ENCODE data around the gene ZSCAN30. TPM values are rescaled to one million over a fixed set of nuclear protein-coding genes. Genes with fewer than 3 reads are reported as not detected.
A peak's percentile ranks its signal among the peaks of the same experiment; 100 is the strongest.

The ZSCAN30 gene
- total RNA-seq, 1 donor from 2014 or later = 30.0 TPM

GRCh38 chr18:35271656-35272055 is 18.4 kb downstream of the ZSCAN30 start:
- no peak for TF ChIP-seq CTCF (IDR thresholded peaks at IDR 0.05; ENCODE audit: unreplicated experiment)
- DNase-seq (ENCODE audit: low spot score) = no peak
- Mint-ChIP-seq H3K27me3 (ENCODE audit: unreplicated experiment) (peaks cover 8% of the 10 kb centered on the region), H3K9me3 (ENCODE audit: unreplicated experiment) (peaks cover 11% of the 10 kb centered on the region), H3K4me1 (ENCODE audit: unreplicated experiment) (peaks cover 5% of the 10 kb centered on the region), H3K36me3 (ENCODE audit: low read depth, unreplicated experiment) (peaks cover 28% of the 10 kb centered on the region), H3K27ac (ENCODE audit: unreplicated experiment) (no peak overlapping the region), H3K4me3 (ENCODE audit: unreplicated experiment) (no peak overlapping the region)

DNA sequence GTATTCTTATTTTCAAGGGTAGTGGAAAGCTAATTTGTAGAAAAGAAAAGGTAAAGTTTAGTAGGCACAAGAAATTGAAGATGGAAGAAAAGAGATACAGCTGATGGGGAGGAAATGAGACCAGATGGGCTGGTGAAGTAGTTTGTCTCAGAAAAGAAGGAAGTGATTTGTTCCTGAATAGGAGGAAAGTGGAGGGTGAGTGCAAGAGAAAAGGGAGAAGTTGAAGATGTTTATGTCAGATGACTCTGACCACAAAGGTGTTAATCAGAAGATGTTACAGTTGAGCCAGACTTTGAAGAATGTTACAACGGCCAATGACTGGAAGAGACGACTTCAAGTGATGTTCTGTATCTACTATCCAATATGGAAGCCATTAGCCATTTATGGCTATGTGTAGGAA is 21.2 kb downstream of the ZSCAN30 start:
- H3K27ac Mint-ChIP-seq (ENCODE audit: unreplicated experiment) = no peak overlapping the region
- TF ChIP-seq CTCF (IDR thresholded peaks at IDR 0.05; ENCODE audit: unreplicated experiment) = no peak
- DNase-seq (ENCODE audit: low spot score) = no peak
- H3K36me3 Mint-ChIP-seq (ENCODE audit: low read depth, unreplicated experiment) = peaks cover 42% of the 10 kb centered on the region
- peaks cover 17% of the 10 kb centered on the region for H3K27me3 Mint-ChIP-seq (ENCODE audit: unreplicated experiment)
- peak overlapping the region; percentile 7 for H3K4me3 Mint-ChIP-seq (ENCODE audit: unreplicated experiment)
- H3K9me3 Mint-ChIP-seq (ENCODE audit: unreplicated experiment) = peaks cover 11% of the 10 kb centered on the region
- H3K4me1 Mint-ChIP-seq (ENCODE audit: unreplicated experiment) = peaks cover 5% of the 10 kb centered on the region

DNA sequence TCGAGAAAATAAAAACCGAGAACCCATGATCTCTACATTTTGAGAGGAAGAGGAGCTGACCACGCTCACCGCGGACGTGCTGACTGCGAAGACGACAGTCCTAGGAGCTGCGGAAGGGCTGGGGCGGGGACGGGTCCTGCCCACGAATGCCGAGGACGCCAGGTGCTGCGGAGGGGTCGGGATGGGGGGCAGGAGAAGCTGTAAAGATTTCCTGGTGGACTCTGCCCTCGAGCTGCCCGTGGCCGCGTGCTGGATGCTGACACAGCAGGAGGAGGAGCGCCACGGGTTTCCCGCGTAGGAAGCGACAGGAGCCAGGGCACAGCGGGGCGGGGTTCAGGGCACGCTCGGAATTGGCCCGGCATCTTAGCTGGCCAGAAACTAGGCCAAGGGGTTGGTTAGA is 22.2 kb downstream of the ZSCAN30 start:
- Mint-ChIP-seq H3K27me3 (ENCODE audit: unreplicated experiment) (peaks cover 17% of the 10 kb centered on the region), H3K9me3 (ENCODE audit: unreplicated experiment) (peaks cover 7% of the 10 kb centered on the region), H3K4me1 (ENCODE audit: unreplicated experiment) (peaks cover 5% of the 10 kb centered on the region), H3K4me3 (ENCODE audit: unreplicated experiment) (peak overlapping the region; percentile 59), H3K27ac (ENCODE audit: unreplicated experiment) (no peak overlapping the region), H3K36me3 (ENCODE audit: low read depth, unreplicated experiment) (peaks cover 40% of the 10 kb centered on the region)
- TF ChIP-seq CTCF (IDR thresholded peaks at IDR 0.05; ENCODE audit: unreplicated experiment) = no peak
- DNase-seq (ENCODE audit: low spot score) = no peak

- Mint-ChIP-seq H3K9me3 (ENCODE audit: unreplicated experiment) (peaks cover 4% of the 10 kb centered on the region), H3K4me3 (ENCODE audit: unreplicated experiment) (peak overlapping the region; percentile 65), H3K27me3 (ENCODE audit: unreplicated experiment) (peaks cover 17% of the 10 kb centered on the region), H3K4me1 (ENCODE audit: unreplicated experiment) (peaks cover 7% of the 10 kb centered on the region), H3K36me3 (ENCODE audit: low read depth, unreplicated experiment) (peaks cover 35% of the 10 kb centered on the region), H3K27ac (ENCODE audit: unreplicated experiment) (no peak overlapping the region)
- peak; percentile 34 for DNase-seq (ENCODE audit: low spot score)
- TF ChIP-seq CTCF (IDR thresholded peaks at IDR 0.05; ENCODE audit: unreplicated experiment) = no peak
Observed at GRCh38 chr18:35267161-35267651, 22.8 kb downstream of the ZSCAN30 start.

GRCh38 chr18:35264409-35264808 is 25.6 kb downstream of the ZSCAN30 start:
- peaks cover 17% of the 10 kb centered on the region for H3K27me3 Mint-ChIP-seq (ENCODE audit: unreplicated experiment)
- DNase-seq (ENCODE audit: low spot score) = no peak
- TF ChIP-seq CTCF (IDR thresholded peaks at IDR 0.05; ENCODE audit: unreplicated experiment) = no peak
- H3K36me3 Mint-ChIP-seq (ENCODE audit: low read depth, unreplicated experiment) = peaks cover 35% of the 10 kb centered on the region
- no peak overlapping the region for H3K27ac Mint-ChIP-seq (ENCODE audit: unreplicated experiment)
- no peak overlapping the region for H3K4me3 Mint-ChIP-seq (ENCODE audit: unreplicated experiment)
- H3K9me3 Mint-ChIP-seq (ENCODE audit: unreplicated experiment) = peaks cover 4% of the 10 kb centered on the region
- peaks cover 7% of the 10 kb centered on the region for H3K4me1 Mint-ChIP-seq (ENCODE audit: unreplicated experiment)

All from endothelial cell (in vitro differentiated cells).